ENCODE data around the gene SH3RF2.
"Not testable (repeated sequence)": the region's sequence is repeated elsewhere in the genome, so short reads cannot be mapped to it uniquely, and the experiment has no call there.

The SH3RF2 gene

DNA sequence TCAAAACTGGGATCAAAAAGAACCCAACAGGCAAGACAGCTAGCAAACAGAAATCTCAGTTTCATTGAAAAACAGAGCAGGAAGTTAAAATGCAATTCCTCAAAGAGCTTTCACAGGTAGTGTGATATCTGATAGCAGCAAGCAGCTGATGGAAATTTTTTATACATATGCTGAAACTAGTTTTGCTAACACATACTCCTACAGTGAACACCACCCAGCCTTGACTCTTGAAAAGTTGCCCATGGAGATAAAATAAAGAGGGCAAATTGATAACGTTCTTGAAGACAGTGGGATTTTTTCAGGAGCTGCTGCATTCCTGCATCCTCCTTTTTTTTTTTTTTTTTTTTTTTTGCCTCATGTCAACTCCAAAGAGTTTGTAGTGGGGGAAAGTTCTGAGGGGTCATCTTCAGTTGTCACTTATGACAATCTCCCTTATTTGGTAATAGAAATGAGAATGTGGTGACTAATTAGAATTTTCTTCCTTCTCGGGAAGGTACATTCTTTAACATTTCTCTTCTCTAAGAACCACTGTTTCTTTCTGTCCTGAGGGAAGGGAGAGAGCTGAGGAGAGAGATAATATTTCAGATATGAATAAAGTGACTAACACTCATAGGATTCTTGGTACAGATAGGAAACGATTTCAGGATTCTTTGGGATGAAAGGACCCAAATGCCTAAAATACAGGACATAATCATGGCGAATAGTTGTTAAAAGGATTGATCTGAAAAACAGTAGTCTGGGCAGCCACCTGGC lies 24.6 kb downstream of the SH3RF2 start:
- no peak overlapping the region for H3K27ac Mint-ChIP-seq (ENCODE audit: low read depth)
- no peak overlapping the region for H3K4me3 Mint-ChIP-seq
- no peaks in the 10 kb centered on the region for H3K27me3 Mint-ChIP-seq
- no peaks in the 10 kb centered on the region for H3K36me3 Mint-ChIP-seq (ENCODE audit: insufficient read depth)
- no peaks in the 10 kb centered on the region for H3K4me1 Mint-ChIP-seq
- no peaks in the 10 kb centered on the region for H3K9me3 Mint-ChIP-seq
- DNase-seq (ENCODE audit: low spot score in 2 of 2) (no peak), ATAC-seq (replicated peaks; ENCODE audit: extremely low read depth, poor library complexity, severe bottlenecking) (no peak)

DNA sequence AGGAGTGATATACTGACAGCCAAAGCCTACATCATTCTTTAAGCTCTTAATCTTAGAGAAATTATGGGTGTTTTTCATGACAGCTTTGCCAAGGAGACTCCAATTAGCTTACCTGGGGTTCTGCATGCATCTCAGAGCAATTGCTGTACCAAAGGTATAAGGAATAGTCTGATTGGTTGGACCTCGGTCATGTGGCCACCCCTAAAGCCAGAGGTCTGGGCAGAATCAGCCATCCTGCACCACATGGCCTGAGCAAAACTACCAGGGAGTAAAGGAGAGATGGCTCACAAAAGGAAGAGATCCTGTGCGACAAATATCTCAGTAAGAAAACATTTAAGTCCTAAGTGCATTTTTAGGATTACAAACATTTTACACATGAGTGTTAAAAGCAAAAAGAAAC lies 25.6 kb downstream of the SH3RF2 start:
- H3K27me3 Mint-ChIP-seq, result no peaks in the 10 kb centered on the region
- ATAC-seq (replicated peaks; ENCODE audit: extremely low read depth, poor library complexity, severe bottlenecking), result no peak
- no peak overlapping the region for H3K4me3 Mint-ChIP-seq
- no peaks in the 10 kb centered on the region for H3K9me3 Mint-ChIP-seq
- H3K4me1 Mint-ChIP-seq, result no peaks in the 10 kb centered on the region
- H3K36me3 Mint-ChIP-seq (ENCODE audit: insufficient read depth), result no peaks in the 10 kb centered on the region
- no peak for DNase-seq (ENCODE audit: low spot score in 2 of 2)
- H3K27ac Mint-ChIP-seq (ENCODE audit: low read depth), result no peak overlapping the region

DNA sequence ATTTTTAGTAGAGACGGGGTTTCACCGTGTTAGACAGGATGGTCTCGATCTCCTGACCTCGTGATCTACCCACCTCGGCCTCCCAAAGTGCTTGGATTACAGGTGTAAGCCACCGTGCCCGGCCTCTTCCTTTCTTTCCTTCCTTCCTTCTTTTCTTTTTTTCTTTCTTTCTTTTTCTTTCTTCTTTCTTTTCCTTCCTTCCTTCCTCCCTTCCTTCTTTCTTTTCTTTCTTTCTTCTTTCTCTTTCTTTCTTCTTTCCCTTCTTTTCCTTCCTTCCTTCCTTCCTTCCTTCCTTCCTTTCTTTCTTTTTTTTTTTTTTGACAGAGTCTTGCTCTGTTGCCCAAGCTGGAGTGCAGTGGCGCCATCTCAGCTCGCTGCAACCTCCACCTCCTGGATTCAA lies 27.6 kb downstream of the SH3RF2 start:
- not testable (repeated sequence) for H3K36me3 Mint-ChIP-seq (ENCODE audit: insufficient read depth); H3K4me3 Mint-ChIP-seq

DNA sequence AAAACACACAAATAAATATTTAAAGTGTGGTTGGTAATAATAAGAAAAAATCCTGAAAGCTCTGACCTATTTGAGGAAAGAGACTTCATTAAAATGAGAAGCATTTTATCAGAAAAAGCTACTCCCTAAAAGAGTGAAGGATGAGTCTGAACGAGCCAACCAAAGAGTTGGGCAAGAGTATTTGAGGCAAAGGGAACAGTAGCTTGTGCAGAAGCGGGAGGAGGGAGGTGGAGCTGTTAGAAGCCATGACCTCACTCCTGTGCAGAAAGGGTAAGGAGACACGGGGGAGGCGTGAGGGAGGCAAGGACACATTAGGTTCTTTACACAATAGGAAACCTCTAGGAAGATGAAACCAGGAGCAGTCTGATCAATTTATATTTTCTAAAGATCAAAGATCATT lies 29.4 kb downstream of the SH3RF2 start:
- Mint-ChIP-seq H3K4me1 (no peaks in the 10 kb centered on the region), H3K36me3 (ENCODE audit: insufficient read depth) (peaks cover 1% of the 10 kb centered on the region), H3K4me3 (no peak overlapping the region), H3K27me3 (no peaks in the 10 kb centered on the region), H3K27ac (ENCODE audit: low read depth) (no peak overlapping the region), H3K9me3 (no peaks in the 10 kb centered on the region)
- ATAC-seq (replicated peaks; ENCODE audit: extremely low read depth, poor library complexity, severe bottlenecking) (no peak), DNase-seq (ENCODE audit: low spot score in 2 of 2) (no peak)

More for the DNA sequence above, 27.6 kb downstream of the SH3RF2 start:
- H3K27me3 Mint-ChIP-seq; DNase-seq (ENCODE audit: low spot score in 2 of 2); H3K9me3 Mint-ChIP-seq; ATAC-seq (replicated peaks; ENCODE audit: extremely low read depth, poor library complexity, severe bottlenecking); H3K27ac Mint-ChIP-seq (ENCODE audit: low read depth); H3K4me1 Mint-ChIP-seq: not testable (repeated sequence)

- no peak for DNase-seq (ENCODE audit: low spot score in 2 of 2)
- H3K36me3 Mint-ChIP-seq (ENCODE audit: insufficient read depth), result peaks cover 1% of the 10 kb centered on the region
- ATAC-seq (replicated peaks; ENCODE audit: extremely low read depth, poor library complexity, severe bottlenecking), result no peak
- no peak overlapping the region for H3K27ac Mint-ChIP-seq (ENCODE audit: low read depth)
- no peaks in the 10 kb centered on the region for H3K4me1 Mint-ChIP-seq
- no peaks in the 10 kb centered on the region for H3K9me3 Mint-ChIP-seq
- no peak overlapping the region for H3K4me3 Mint-ChIP-seq
- no peaks in the 10 kb centered on the region for H3K27me3 Mint-ChIP-seq
Observed at GRCh38 chr5:145967296-145967695, 30.9 kb downstream of the SH3RF2 start.

DNA sequence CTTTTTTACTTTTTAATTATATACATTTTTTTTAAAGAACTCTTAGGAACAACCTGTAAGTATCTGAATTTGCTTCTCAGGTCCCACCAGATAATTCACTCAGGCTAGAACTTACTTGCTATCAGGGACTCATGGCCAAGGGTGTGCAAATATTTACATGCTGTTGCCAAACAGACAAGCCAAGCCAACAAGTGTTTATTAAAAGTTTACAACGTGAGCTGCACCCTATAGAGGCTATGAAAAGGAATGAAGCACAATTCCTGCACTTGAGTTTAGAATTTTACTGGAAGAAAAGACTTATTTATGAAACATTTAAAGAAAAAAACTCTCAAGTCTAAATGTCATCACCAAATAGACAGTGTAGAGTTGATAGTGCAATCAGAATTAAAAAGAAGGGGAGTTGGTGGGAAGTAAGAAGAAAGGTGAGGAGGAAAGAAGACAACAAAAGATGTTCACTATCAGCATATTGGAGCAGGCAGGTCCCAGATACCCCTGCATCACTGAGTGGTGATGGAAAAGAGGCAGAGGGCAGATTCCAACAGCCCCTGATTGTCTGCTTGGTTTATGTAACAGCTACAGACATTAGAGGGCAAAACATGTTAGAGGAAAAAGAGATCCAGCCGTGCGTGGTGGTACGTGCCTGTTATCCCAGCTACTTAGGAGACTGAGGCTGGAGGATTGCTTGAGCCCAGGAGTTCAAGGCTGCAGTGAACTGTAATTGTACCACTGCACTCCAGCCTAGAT lies 32.8 kb downstream of the SH3RF2 start:
- Mint-ChIP-seq H3K27ac (ENCODE audit: low read depth) (no peak overlapping the region), H3K36me3 (ENCODE audit: insufficient read depth) (peaks cover 1% of the 10 kb centered on the region), H3K4me1 (no peaks in the 10 kb centered on the region), H3K27me3 (no peaks in the 10 kb centered on the region), H3K9me3 (no peaks in the 10 kb centered on the region), H3K4me3 (no peak overlapping the region)
- ATAC-seq (replicated peaks; ENCODE audit: extremely low read depth, poor library complexity, severe bottlenecking) (no peak), DNase-seq (ENCODE audit: low spot score in 2 of 2) (no peak)

DNA sequence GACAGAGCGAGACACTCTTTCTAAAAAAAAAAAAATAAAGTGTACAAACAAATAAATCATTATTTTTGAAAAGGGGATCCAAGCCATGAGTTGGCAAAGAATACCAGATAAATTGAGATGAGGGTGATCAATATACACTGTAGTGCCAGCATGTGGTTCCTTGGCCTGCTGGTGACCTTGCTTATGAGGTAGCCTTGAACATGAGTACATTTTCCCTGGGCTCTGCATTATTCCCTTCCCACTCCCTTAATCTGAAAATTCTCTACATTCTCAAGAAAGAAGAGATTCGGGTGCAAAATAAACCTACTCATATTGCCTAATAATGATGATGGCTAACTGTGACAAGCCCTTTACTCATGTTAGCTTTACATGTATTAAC lies 33.3 kb downstream of the SH3RF2 start:
- Mint-ChIP-seq H3K27ac (ENCODE audit: low read depth) (no peak overlapping the region), H3K4me1 (no peaks in the 10 kb centered on the region), H3K36me3 (ENCODE audit: insufficient read depth) (peaks cover 1% of the 10 kb centered on the region), H3K9me3 (no peaks in the 10 kb centered on the region), H3K27me3 (no peaks in the 10 kb centered on the region), H3K4me3 (no peak overlapping the region)
- no peak for DNase-seq (ENCODE audit: low spot score in 2 of 2)
- no peak for ATAC-seq (replicated peaks; ENCODE audit: extremely low read depth, poor library complexity, severe bottlenecking)

DNA sequence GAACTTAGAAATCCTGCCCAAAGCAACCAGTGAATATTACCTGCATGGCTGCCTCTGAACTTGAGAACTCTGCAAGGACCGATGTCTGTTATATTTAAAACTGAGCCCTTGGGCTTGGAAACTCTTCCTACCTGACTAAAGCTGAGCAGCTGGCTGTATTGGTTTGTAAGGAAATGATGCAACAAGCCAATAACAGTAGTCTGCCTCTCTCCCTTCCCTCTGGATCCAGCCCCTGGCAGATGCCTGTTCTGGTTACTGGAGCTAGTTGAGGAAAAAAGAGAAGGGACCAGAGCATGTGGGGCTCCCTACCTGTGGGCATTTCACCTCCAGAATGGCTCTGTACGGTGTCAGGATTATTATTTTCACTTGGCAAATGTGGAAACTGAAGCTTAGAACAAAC lies 34.7 kb downstream of the SH3RF2 start:
- no peak for ATAC-seq (replicated peaks; ENCODE audit: extremely low read depth, poor library complexity, severe bottlenecking)
- Mint-ChIP-seq H3K36me3 (ENCODE audit: insufficient read depth) (peaks cover 1% of the 10 kb centered on the region), H3K27me3 (no peaks in the 10 kb centered on the region), H3K27ac (ENCODE audit: low read depth) (no peak overlapping the region), H3K4me3 (no peak overlapping the region), H3K9me3 (no peaks in the 10 kb centered on the region), H3K4me1 (no peaks in the 10 kb centered on the region)
- no peak for DNase-seq (ENCODE audit: low spot score in 2 of 2)

- Mint-ChIP-seq H3K27ac (ENCODE audit: low read depth) (no peak overlapping the region), H3K4me3 (no peak overlapping the region), H3K9me3 (no peaks in the 10 kb centered on the region), H3K4me1 (no peaks in the 10 kb centered on the region), H3K36me3 (ENCODE audit: insufficient read depth) (peaks cover 1% of the 10 kb centered on the region), H3K27me3 (no peaks in the 10 kb centered on the region)
- DNase-seq (ENCODE audit: low spot score in 2 of 2), result no peak
- ATAC-seq (replicated peaks; ENCODE audit: extremely low read depth, poor library complexity, severe bottlenecking), result no peak
Observed at GRCh38 chr5:145971701-145972100, 35.3 kb downstream of the SH3RF2 start.

DNA sequence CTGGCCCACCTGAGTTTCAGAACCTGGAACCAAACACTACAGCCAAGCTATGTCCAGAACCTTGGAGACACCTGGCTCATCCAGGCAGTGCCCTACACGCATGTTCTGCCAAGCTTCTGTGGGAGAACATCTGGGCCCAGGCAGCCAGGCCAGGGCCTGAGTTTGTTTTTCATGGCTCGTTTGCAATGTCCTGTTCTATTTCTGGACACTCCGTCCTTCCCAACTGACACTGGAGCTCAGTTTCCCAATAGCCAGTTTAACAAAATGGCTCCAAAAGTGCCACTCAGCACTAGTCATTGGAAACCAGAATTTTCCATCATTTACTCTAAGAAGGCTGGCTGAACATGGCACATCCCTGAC lies 38.6 kb downstream of the SH3RF2 start:
- Mint-ChIP-seq H3K27ac (ENCODE audit: low read depth) (no peak overlapping the region), H3K4me1 (no peaks in the 10 kb centered on the region), H3K27me3 (no peaks in the 10 kb centered on the region), H3K36me3 (ENCODE audit: insufficient read depth) (no peaks in the 10 kb centered on the region), H3K4me3 (no peak overlapping the region), H3K9me3 (no peaks in the 10 kb centered on the region)
- no peak for ATAC-seq (replicated peaks; ENCODE audit: extremely low read depth, poor library complexity, severe bottlenecking)
- no peak for DNase-seq (ENCODE audit: low spot score in 2 of 2)

DNA sequence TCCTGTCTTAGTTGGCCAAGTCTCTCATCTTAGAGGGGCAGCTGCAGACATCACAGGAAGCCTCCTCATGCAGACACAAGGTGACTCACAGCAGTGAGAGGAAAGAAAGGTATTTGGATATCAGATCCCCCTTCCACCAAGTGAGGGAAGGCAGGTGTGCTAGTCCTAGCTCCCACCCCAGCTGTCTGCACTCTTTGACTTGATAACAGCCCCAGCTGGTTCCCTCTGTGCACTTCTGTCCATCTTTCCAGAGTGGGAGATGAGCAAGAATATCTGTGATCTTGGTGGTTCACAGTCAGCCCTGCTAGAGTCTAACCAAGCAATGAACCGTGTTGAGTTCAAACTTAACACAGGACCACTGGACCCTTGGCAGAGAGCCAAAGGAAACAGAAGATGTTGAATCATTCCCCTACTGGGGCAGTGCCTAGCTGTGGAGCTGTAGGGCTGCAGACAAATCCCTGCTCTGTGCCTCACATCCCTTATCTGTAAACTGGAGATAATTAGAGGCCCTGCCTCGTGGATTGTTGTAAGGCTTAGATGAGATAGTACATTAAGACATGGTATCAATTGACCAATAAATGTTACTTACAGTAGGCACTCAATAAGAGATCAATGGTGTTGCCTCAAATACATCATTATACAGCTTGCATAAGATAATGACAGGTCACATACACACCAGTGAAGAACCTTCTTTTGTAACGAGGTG lies 39.1 kb downstream of the SH3RF2 start:
- ATAC-seq (replicated peaks; ENCODE audit: extremely low read depth, poor library complexity, severe bottlenecking) (no peak), DNase-seq (ENCODE audit: low spot score in 2 of 2) (no peak)
- Mint-ChIP-seq H3K9me3 (no peaks in the 10 kb centered on the region), H3K4me3 (no peak overlapping the region), H3K27me3 (no peaks in the 10 kb centered on the region), H3K36me3 (ENCODE audit: insufficient read depth) (no peaks in the 10 kb centered on the region), H3K4me1 (no peaks in the 10 kb centered on the region), H3K27ac (ENCODE audit: low read depth) (no peak overlapping the region)

- DNase-seq (ENCODE audit: low spot score in 2 of 2), result no peak
- Mint-ChIP-seq H3K4me3 (no peak overlapping the region), H3K9me3 (no peaks in the 10 kb centered on the region), H3K27ac (ENCODE audit: low read depth) (no peak overlapping the region), H3K36me3 (ENCODE audit: insufficient read depth) (no peaks in the 10 kb centered on the region), H3K4me1 (no peaks in the 10 kb centered on the region), H3K27me3 (no peaks in the 10 kb centered on the region)
- ATAC-seq (replicated peaks; ENCODE audit: extremely low read depth, poor library complexity, severe bottlenecking), result no peak
Observed at GRCh38 chr5:145976431-145977155, 40.2 kb downstream of the SH3RF2 start.
